Neuronal stem cell (in vitro differentiated cells): ENCODE measurements around the gene TAF6.

Experiments used
- DNase-seq: peaks from one replicate; pipeline ENCODE4 v3.0.0-alpha.2; 2013; ENCODE audit warnings: low spot score
- H2AFZ ChIP-seq: one replicate; pipeline ENCODE4 v1.6.1; 2013; ENCODE audit warnings: mild to moderate bottlenecking, low read length, inconsistent platforms
- H2AK5ac ChIP-seq: 2 replicates; pipeline ENCODE4 v1.6.1; 2013; ENCODE audit warnings: low read depth, mild to moderate bottlenecking, inconsistent platforms, low read length, moderate library complexity, mixed read lengths
- H2BK120ac ChIP-seq: 2 replicates; pipeline ENCODE4 v1.6.1; 2013; ENCODE audit warnings: low read depth, mild to moderate bottlenecking, inconsistent platforms, low read length, moderate library complexity, mixed read lengths
- H2BK12ac ChIP-seq: one replicate; pipeline ENCODE4 v1.6.1; 2013; ENCODE audit warnings: low read length, inconsistent platforms
- H2BK15ac ChIP-seq: 2 replicates; pipeline ENCODE4 v1.6.1; 2013; ENCODE audit warnings: mild to moderate bottlenecking, low read length, inconsistent platforms, mixed read lengths
- H2BK5ac ChIP-seq: one replicate; pipeline ENCODE4 v1.6.1; 2013; ENCODE audit warnings: inconsistent platforms, mild to moderate bottlenecking, low read length, moderate library complexity
- H3K14ac ChIP-seq: one replicate; pipeline ENCODE4 v1.6.1; 2013; ENCODE audit warnings: low read length, inconsistent platforms
- H3K18ac ChIP-seq: 2 replicates; pipeline ENCODE4 v1.6.1; 2013; ENCODE audit warnings: low read length, inconsistent platforms
- H3K23ac ChIP-seq: 2 replicates; pipeline ENCODE4 v1.6.1; 2013; ENCODE audit warnings: low read depth, mild to moderate bottlenecking, mixed read lengths, low read length, inconsistent platforms; ENCODE audit not compliant: poor library complexity
- H3K27ac ChIP-seq: replicated peaks from 3 replicates; pipeline ENCODE4 v1.5.1; 2013; ENCODE audit warnings: low read length, inconsistent platforms
- H3K27me3 ChIP-seq, 3 experiments: 2 replicates each; pipeline ENCODE4 v1.6.1; 2013; ENCODE audit warnings: low read length in 3 of 3, mild to moderate bottlenecking in 2 of 3, inconsistent platforms in 1 of 3, low read depth in 1 of 3, mixed read lengths in 1 of 3, moderate library complexity in 1 of 3; ENCODE audit not compliant: control insufficient read depth in 3 of 3, insufficient read depth in 3 of 3
- H3K36me3 ChIP-seq, 2 donors: replicated peaks in 1 of 2; 2 replicates each; pipeline ENCODE4 v1.6.1; 2013; ENCODE audit warnings: low read length in 2 of 2; ENCODE audit not compliant: control insufficient read depth in 2 of 2, insufficient read depth in 2 of 2
- H3K4ac ChIP-seq: 2 replicates; pipeline ENCODE4 v1.6.1; 2013; ENCODE audit warnings: inconsistent platforms, mild to moderate bottlenecking, low read length, moderate library complexity
- H3K4me1 ChIP-seq, 2 donors: 1 replicate in 1 of 2; 2 replicates in 1 of 2; pipeline ENCODE4 v1.6.1; 2013; ENCODE audit warnings: low read length in 2 of 2, low read depth in 1 of 2; ENCODE audit not compliant: control insufficient read depth in 2 of 2, insufficient read depth in 1 of 2
- H3K4me2 ChIP-seq: one replicate; pipeline ENCODE4 v1.6.1; 2013; ENCODE audit warnings: mild to moderate bottlenecking, low read length, inconsistent platforms; ENCODE audit not compliant: insufficient read depth, poor library complexity, severe bottlenecking
- H3K4me3 ChIP-seq, 2 donors: 2 replicates each; pipeline ENCODE4 v1.5.1; 2013; ENCODE audit warnings: low read length in 2 of 2, mild to moderate bottlenecking in 2 of 2, inconsistent platforms in 1 of 2, moderate library complexity in 1 of 2
- H3K79me1 ChIP-seq: one replicate; pipeline ENCODE4 v1.6.1; 2013; ENCODE audit warnings: low read depth, mild to moderate bottlenecking, inconsistent platforms, low read length, moderate library complexity
- H3K9ac ChIP-seq: one replicate; pipeline ENCODE4 v1.6.1; 2013; ENCODE audit warnings: mild to moderate bottlenecking, low read depth, low read length, inconsistent platforms; ENCODE audit not compliant: poor library complexity
- H3K9me3 ChIP-seq, 2 donors: replicated peaks in 1 of 2; 2 replicates each; pipeline versions ENCODE3 to v1.6.1; 2013; ENCODE audit warnings: low read length in 2 of 2, mild to moderate bottlenecking in 2 of 2, inconsistent platforms in 1 of 2, low read depth in 1 of 2, mixed read lengths in 1 of 2, moderate library complexity in 1 of 2; ENCODE audit not compliant: control insufficient read depth in 2 of 2, insufficient read depth in 1 of 2
- H4K8ac ChIP-seq: one replicate; pipeline ENCODE4 v1.6.1; 2013; ENCODE audit warnings: low read depth, mild to moderate bottlenecking, inconsistent platforms, low read length, moderate library complexity
- H4K91ac ChIP-seq: one replicate; pipeline ENCODE4 v1.6.1; 2013; ENCODE audit warnings: low read length, low read depth, mild to moderate bottlenecking, inconsistent platforms; ENCODE audit not compliant: poor library complexity
- WGBS, 2 donors: extraction: QIAGEN DNeasy Blood & Tissue Kit; methylation state at CpG; one replicate each; pipeline ENCODE4 v1.1.7; 2013; ENCODE audit warnings: missing lambda C conversion rate in 2 of 2, mixed read lengths in 1 of 2; ENCODE audit not compliant: insufficient read length in 2 of 2, insufficient replicate concordance in 1 of 2; ENCODE audit errors: extremely low coverage in 2 of 2; 5-methylcytosine and 5-hydroxymethylcytosine counted together

TAF6 gene

GRCh38 chr7:100157069-100157333 is 37.8 kb upstream of the TAF6 start:
- peak overlapping the region in 1 of 2 donors; percentile 87 for H3K4me3 ChIP-seq
- WGBS, 2 donors: no CpG with 5 or more reads among the region's 5 CpGs
- no peak overlapping the region for H4K8ac ChIP-seq
- no peak overlapping the region for H3K4me2 ChIP-seq
- no peak overlapping the region for H2BK5ac ChIP-seq
- H3K18ac ChIP-seq: no peak overlapping the region
- DNase-seq: no peak
- H3K9ac ChIP-seq: no peak overlapping the region
- H2BK120ac ChIP-seq: no peak overlapping the region
- H3K4ac ChIP-seq: no peak overlapping the region
- no peak overlapping the region for H3K27ac ChIP-seq
- no peak overlapping the region for H2BK12ac ChIP-seq
- H3K79me1 ChIP-seq: peaks cover 5% of the 10 kb centered on the region
- no peak overlapping the region for H2AK5ac ChIP-seq
- H2AFZ ChIP-seq: no peak overlapping the region
- no peak overlapping the region for H3K14ac ChIP-seq
- H3K23ac ChIP-seq: peak overlapping the region; percentile 46
- H3K9me3 ChIP-seq: no peaks in the 10 kb centered on the region
- peaks cover 5 to 11% of the 10 kb centered on the region in 2 donors for H3K4me1 ChIP-seq
- H3K36me3 ChIP-seq: peaks cover 24 to 55% of the 10 kb centered on the region in 2 donors
- H4K91ac ChIP-seq: no peak overlapping the region
- H2BK15ac ChIP-seq: no peak overlapping the region
- H3K27me3 ChIP-seq: no peaks in the 10 kb centered on the region

- H3K27ac ChIP-seq: no peak overlapping the region
- no peak for DNase-seq
Observed at GRCh38 chr7:100156331-100157068, 37.3 kb upstream of the TAF6 start.

GRCh38 chr7:100155553-100156317 is 36.6 kb upstream of the TAF6 start:
- Histone ChIP-seq H3K9me3 (no peaks in the 10 kb centered on the region), H3K4ac (no peak overlapping the region), H3K4me1 (peaks cover 5 to 11% of the 10 kb centered on the region in 2 donors), H3K4me2 (no peak overlapping the region), H3K36me3 (peaks cover 24 to 61% of the 10 kb centered on the region in 2 donors), H3K9ac (no peak overlapping the region), H3K27ac (no peak overlapping the region), H2AK5ac (no peak overlapping the region), H2AFZ (no peak overlapping the region), H2BK15ac (no peak overlapping the region), H2BK120ac (no peak overlapping the region), H3K27me3 (no peaks in the 10 kb centered on the region), H3K4me3 (no peak overlapping the region), H2BK5ac (no peak overlapping the region), H4K91ac (no peak overlapping the region), H3K79me1 (peaks cover 5% of the 10 kb centered on the region), H4K8ac (no peak overlapping the region), H2BK12ac (no peak overlapping the region), H3K14ac (no peak overlapping the region), H3K18ac (no peak overlapping the region), H3K23ac (no peak overlapping the region)
- DNase-seq: no peak
- WGBS, 2 donors: no CpG with 5 or more reads among the region's 20 CpGs

More at GRCh38 chr7:100156331-100157068, 37.3 kb upstream of the TAF6 start:
- no peak overlapping the region for H2BK15ac ChIP-seq
- no peak overlapping the region for H2AFZ ChIP-seq
- no peak overlapping the region for H3K18ac ChIP-seq
- H3K4me1 ChIP-seq: peaks cover 5 to 11% of the 10 kb centered on the region in 2 donors
- no peak overlapping the region for H3K14ac ChIP-seq
- no peak overlapping the region for H2BK12ac ChIP-seq
- no peak overlapping the region for H2AK5ac ChIP-seq
- H3K79me1 ChIP-seq: peaks cover 5% of the 10 kb centered on the region
- H3K36me3 ChIP-seq: peaks cover 24 to 60% of the 10 kb centered on the region in 2 donors
- peak overlapping the region; percentile 62 for H3K23ac ChIP-seq
- no peak overlapping the region for H4K91ac ChIP-seq
- H2BK5ac ChIP-seq: no peak overlapping the region
- H3K4ac ChIP-seq: no peak overlapping the region
- no peaks in the 10 kb centered on the region for H3K27me3 ChIP-seq
- no peak overlapping the region for H4K8ac ChIP-seq
- peak overlapping the region in 1 of 2 donors; percentile 17 for H3K4me3 ChIP-seq
- no peak overlapping the region for H3K4me2 ChIP-seq
- H3K9me3 ChIP-seq: no peaks in the 10 kb centered on the region
- no peak overlapping the region for H2BK120ac ChIP-seq
- H3K9ac ChIP-seq: no peak overlapping the region
- WGBS, 2 donors: no CpG with 5 or more reads among the region's 16 CpGs
